AG09309 (cell line): ENCODE results near the gene TOR1A.
A peak's percentile ranks its signal among the peaks of the same experiment; 100 is the strongest.

Experiments
- DNase-seq: peaks from one replicate; pipeline ENCODE4 v3.0.0-alpha.2; 2010; ENCODE audit warnings: low read depth
- H3K4me3 ChIP-seq: 2 replicates; pipeline ENCODE4 v1.5.1; 2011; ENCODE audit warnings: mild to moderate bottlenecking, low read depth, low read length, moderate library complexity; ENCODE audit not compliant: control insufficient read depth
- CTCF ChIP-seq: IDR thresholded peaks from 2 replicates; pipeline ENCODE4 v1.5.1; 2011; ENCODE audit warnings: mild to moderate bottlenecking, low read depth, low read length, inconsistent platforms; ENCODE audit not compliant: insufficient read depth, control insufficient read depth; ENCODE audit errors: missing control alignments

Gene TOR1A

GRCh38 chr9:129841071-129841470 lies 17.1 kb upstream of the TOR1A start:
- no peak for DNase-seq
- TF ChIP-seq CTCF, result no peak
- no peak overlapping the region for H3K4me3 ChIP-seq

DNA sequence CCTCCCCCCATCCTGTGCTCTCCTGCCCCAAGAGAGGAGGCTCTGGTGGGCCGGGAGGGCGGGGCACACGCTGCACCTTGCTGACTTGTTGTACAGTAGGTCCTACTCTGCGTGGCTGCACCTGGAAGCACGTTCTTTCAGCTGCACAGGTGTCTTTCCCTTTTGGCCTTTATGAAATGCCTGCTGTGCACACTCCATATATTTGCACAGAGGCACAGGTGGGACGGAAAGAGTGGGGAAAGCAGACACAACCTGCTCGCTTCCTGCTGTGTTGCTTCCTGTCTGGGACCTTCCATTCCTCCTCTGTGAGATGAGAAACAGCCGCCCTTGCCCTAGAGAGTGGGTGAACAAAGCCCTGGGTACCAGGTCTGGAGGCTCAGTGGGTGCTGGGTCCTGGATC lies 16.1 kb upstream of the TOR1A start:
- H3K4me3 ChIP-seq, result no peak overlapping the region
- no peak for DNase-seq
- no peak for TF ChIP-seq CTCF

- no peak overlapping the region for H3K4me3 ChIP-seq
- TF ChIP-seq CTCF, result no peak
- no peak for DNase-seq
Observed at GRCh38 chr9:129839324-129840023, 15.5 kb upstream of the TOR1A start.

GRCh38 chr9:129838707-129839259 lies 14.8 kb upstream of the TOR1A start:
- no peak overlapping the region for H3K4me3 ChIP-seq
- TF ChIP-seq CTCF, result no peak
- DNase-seq, result peak; percentile 80

GRCh38 chr9:129836311-129837007 lies 12.5 kb upstream of the TOR1A start:
- no peak for DNase-seq
- peak overlapping the region; percentile 76 for H3K4me3 ChIP-seq
- TF ChIP-seq CTCF, result no peak

DNA sequence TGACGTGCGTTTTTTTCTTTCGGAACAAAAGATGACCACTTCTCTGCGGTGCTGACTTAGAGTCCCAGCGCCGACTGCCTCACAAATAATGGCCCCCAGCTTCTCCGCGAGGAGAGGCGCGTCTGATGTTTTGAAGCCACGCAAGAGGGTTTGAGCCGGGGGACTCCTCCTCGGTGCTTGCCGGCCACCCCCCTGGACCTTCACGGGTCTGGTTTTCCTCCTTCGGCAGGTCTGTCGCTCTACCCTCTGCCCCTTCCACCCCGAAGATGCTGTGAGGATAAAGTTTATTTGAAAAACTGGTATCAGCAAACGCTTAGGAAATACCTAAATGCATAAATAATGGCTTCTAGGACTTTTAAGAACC lies 11.9 kb upstream of the TOR1A start:
- H3K4me3 ChIP-seq, result peak overlapping the region; percentile 76
- TF ChIP-seq CTCF, result no peak
- DNase-seq, result no peak
